Left ventricle myocardium inferior (tissue), 1 donor: ENCODE data around the gene NEO1. TPM values are rescaled to one million over a fixed set of nuclear protein-coding genes. Genes with fewer than 3 reads are reported as not detected.

ENCODE experiments used
- DNase-seq: peaks from one replicate; pipeline ENCODE4 v3.0.0-alpha.2; 2020
- H3K27ac ChIP-seq: fragments of 200-600 bp; replicated peaks from 2 replicates; pipeline ENCODE4 v1.8.0; 2021
- H3K27me3 ChIP-seq: fragments of 200-600 bp; 2 replicates; pipeline ENCODE4 v1.8.0; 2021; ENCODE audit warnings: low read depth
- H3K36me3 ChIP-seq: fragments of 200-600 bp; 2 replicates; pipeline ENCODE4 v1.8.0; 2021
- H3K4me1 ChIP-seq: fragments of 200-600 bp; 2 replicates; pipeline ENCODE4 v1.8.0; 2021
- H3K4me3 ChIP-seq: fragments of 200-600 bp; 2 replicates; pipeline ENCODE4 v1.8.0; 2021; ENCODE audit warnings: mild to moderate bottlenecking, moderate library complexity
- H3K9me3 ChIP-seq: fragments of 200-600 bp; replicated peaks from 2 replicates; pipeline ENCODE4 v1.8.0; 2021
- CTCF ChIP-seq: fragments of 200-600 bp; IDR thresholded peaks from 2 replicates; pipeline ENCODE4 v1.8.0; 2021; ENCODE audit warnings: antibody characterized with exemption, mild to moderate bottlenecking, borderline replicate concordance
- intact Hi-C: fragments of 100-400 bp; cut with micrococcal nuclease; formaldehyde crosslinking; loops from one replicate; pipeline ENCODE4 v1.11.0; 2022
- total RNA-seq: library from RNA; stranded (reverse); fragmentation: NEBNext Ultra II Directional; extraction: Animal tissue kit (Norgen Biotek cat#: 25700); gene quantifications from one replicate; pipeline ENCODE4 v1.2.1, GENCODE V29; 2021
- donor health status: DM: no; HTN: yes; CAD: no; lungs with severe emphysema.

NEO1 gene
- total RNA-seq, 1 donor from 2014 or later: 9.0 TPM

DNA sequence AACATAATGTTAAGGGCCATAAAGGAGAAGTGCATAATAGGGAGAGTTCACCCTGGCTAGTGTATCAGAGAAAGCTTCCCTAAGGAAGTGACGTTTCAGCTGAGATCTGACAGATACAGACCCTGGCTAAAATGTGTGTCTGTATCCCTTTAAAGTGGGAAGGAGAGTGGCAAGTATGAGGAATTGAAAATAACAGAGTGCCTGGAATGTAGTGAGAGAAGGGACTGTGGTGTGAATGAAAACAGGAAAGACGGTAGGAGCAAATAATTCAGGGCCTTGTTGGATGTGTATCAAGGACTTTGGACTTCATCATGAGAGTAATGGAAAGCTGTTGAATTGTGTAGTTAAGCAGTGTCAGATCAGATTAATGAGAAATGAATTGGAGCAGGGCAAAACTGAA lies 30.5 kb downstream of the NEO1 start:
- no peak for TF ChIP-seq CTCF
- no peak for DNase-seq
- peaks cover 17% of the 10 kb centered on the region for H3K4me1 ChIP-seq
- H3K4me3 ChIP-seq: no peak overlapping the region
- H3K9me3 ChIP-seq: peaks cover 16% of the 10 kb centered on the region
- peaks cover 7% of the 10 kb centered on the region for H3K27me3 ChIP-seq
- no peaks in the 10 kb centered on the region for H3K36me3 ChIP-seq
- intact Hi-C loops: loop anchor here (5.0 kb wide), 1 partner anchor 281 kb away; no protein-coding TSS in a partner anchor
- no peak overlapping the region for H3K27ac ChIP-seq

DNA sequence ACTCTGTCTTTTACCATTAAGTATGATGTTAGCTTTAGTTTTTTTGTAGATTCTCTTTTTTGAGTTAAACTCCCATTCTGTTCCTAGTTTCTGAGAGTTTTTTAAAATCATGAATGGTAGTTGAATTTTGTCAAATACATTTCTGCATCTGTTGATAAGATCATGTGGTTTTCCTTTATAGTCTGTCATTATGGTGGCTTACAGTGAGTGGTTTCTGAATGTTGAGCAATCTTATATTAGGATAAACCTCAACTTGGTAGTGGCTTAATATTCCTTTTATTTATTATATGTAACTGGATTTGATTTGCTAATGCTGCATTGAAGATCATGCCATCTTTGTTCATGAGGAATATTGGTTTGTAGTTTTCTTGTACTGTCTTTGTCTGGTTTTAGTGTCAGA lies 34.8 kb downstream of the NEO1 start:
- Histone ChIP-seq H3K27ac (no peak overlapping the region), H3K9me3 (peaks cover 16% of the 10 kb centered on the region), H3K27me3 (no peaks in the 10 kb centered on the region), H3K4me1 (no peaks in the 10 kb centered on the region), H3K36me3 (no peaks in the 10 kb centered on the region), H3K4me3 (no peak overlapping the region)
- DNase-seq: no peak
- TF ChIP-seq CTCF: no peak
- intact Hi-C loops: no loop called here

- Histone ChIP-seq H3K27me3 (no peaks in the 10 kb centered on the region), H3K9me3 (no peaks in the 10 kb centered on the region)
- intact Hi-C loops: no loop called here
Measured at GRCh38 chr15:73105064-73105463, 52.8 kb downstream of the NEO1 start.

DNA sequence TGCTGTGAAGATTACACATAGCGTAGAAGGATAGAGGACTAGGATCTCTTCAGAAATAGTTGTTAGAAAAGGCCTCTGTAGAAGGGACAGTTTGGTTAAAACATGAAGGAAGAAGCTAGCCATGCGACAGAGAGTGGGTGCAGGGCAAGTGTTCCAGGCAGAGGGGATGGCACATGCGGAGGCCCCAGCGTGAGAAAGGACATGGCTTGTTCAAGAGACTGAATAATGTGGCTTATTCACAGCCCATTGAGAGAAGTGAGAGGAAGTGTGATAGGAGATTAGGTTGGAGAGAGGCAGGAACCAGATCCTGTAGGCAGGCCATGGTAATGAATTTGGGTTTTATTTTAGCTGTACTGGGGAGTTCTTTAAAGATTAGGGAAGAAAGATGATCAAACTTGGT lies 56.4 kb downstream of the NEO1 start:
- Histone ChIP-seq H3K36me3 (no peaks in the 10 kb centered on the region), H3K9me3 (no peaks in the 10 kb centered on the region), H3K4me1 (no peaks in the 10 kb centered on the region), H3K4me3 (no peak overlapping the region), H3K27ac (no peak overlapping the region), H3K27me3 (no peaks in the 10 kb centered on the region)
- intact Hi-C loops: no loop called here
- no peak for DNase-seq
- TF ChIP-seq CTCF: no peak

More at GRCh38 chr15:73105064-73105463, 52.8 kb downstream of the NEO1 start:
- no peak for TF ChIP-seq CTCF
- DNase-seq: no peak
- Histone ChIP-seq H3K27ac (no peak overlapping the region), H3K36me3 (no peaks in the 10 kb centered on the region), H3K4me3 (no peak overlapping the region), H3K4me1 (no peaks in the 10 kb centered on the region)

GRCh38 chr15:73109765-73110164 lies 57.5 kb downstream of the NEO1 start:
- H3K4me3 ChIP-seq: no peak overlapping the region
- intact Hi-C loops: no loop called here

More at GRCh38 chr15:73109765-73110164, 57.5 kb downstream of the NEO1 start:
- H3K9me3 ChIP-seq: no peaks in the 10 kb centered on the region
- no peak for DNase-seq
- H3K4me1 ChIP-seq: no peaks in the 10 kb centered on the region
- H3K36me3 ChIP-seq: no peaks in the 10 kb centered on the region
- TF ChIP-seq CTCF: no peak
- H3K27ac ChIP-seq: no peak overlapping the region
- H3K27me3 ChIP-seq: no peaks in the 10 kb centered on the region
